GM04503 (cell line): ENCODE data around the gene SPSB2.
"Not testable (repeated sequence)": the region's sequence is repeated elsewhere in the genome, so short reads cannot be mapped to it uniquely, and the experiment has no call there.

Experiments used
- DNase-seq: peaks from one replicate; pipeline ENCODE4 v3.0.0-alpha.2; 2012; ENCODE audit warnings: low read depth

The SPSB2 gene

GRCh38 chr12:6871052-6871957 is 1.8 kb downstream of the SPSB2 start:
- DNase-seq = no peak

- DNase-seq = not testable (repeated sequence)
Measured at GRCh38 chr12:6870304-6870703, 2.8 kb downstream of the SPSB2 start.

- DNase-seq = no peak
Measured at GRCh38 chr12:6869049-6870021, 3.8 kb downstream of the SPSB2 start.

- DNase-seq = no peak
Measured at GRCh38 chr12:6868211-6869048, 4.7 kb downstream of the SPSB2 start.

- DNase-seq = no peak
Measured at GRCh38 chr12:6867413-6868210, 5.5 kb downstream of the SPSB2 start, which contains the start of gene TPI1. TSS of gene TPI1 (plus strand) at chr12:6867531. CDS start at chr12:6867567, 36 bp downstream.

GRCh38 chr12:6866920-6867412 is 6.1 kb downstream of the SPSB2 start:
- no peak for DNase-seq

GRCh38 chr12:6866163-6866919 is 6.8 kb downstream of the SPSB2 start:
- no peak for DNase-seq

GRCh38 chr12:6865307-6865706 is 7.8 kb downstream of the SPSB2 start:
- DNase-seq = not testable (repeated sequence)

GRCh38 chr12:6863586-6864321 is 9.3 kb downstream of the SPSB2 start:
- DNase-seq = no peak

- DNase-seq = no peak
Measured at GRCh38 chr12:6863033-6863432, 10.1 kb downstream of the SPSB2 start.

- DNase-seq = no peak
Measured at GRCh38 chr12:6861391-6861790, 11.7 kb downstream of the SPSB2 start.

- DNase-seq = no peak
Measured at GRCh38 chr12:6860942-6861341, 12.2 kb downstream of the SPSB2 start.

GRCh38 chr12:6860116-6860515 is 13.0 kb downstream of the SPSB2 start:
- no peak for DNase-seq

GRCh38 chr12:6858799-6859198 is 14.3 kb downstream of the SPSB2 start:
- DNase-seq = no peak

- DNase-seq = no peak
Measured at GRCh38 chr12:6855322-6855721, 17.8 kb downstream of the SPSB2 start.

GRCh38 chr12:6854036-6854435 is 19.1 kb downstream of the SPSB2 start:
- DNase-seq = no peak

GRCh38 chr12:6853626-6854025 is 19.5 kb downstream of the SPSB2 start:
- no peak for DNase-seq

- no peak for DNase-seq
Measured at GRCh38 chr12:6852651-6853354, 20.3 kb downstream of the SPSB2 start.
